ENCODE results near the gene PTAFR. TPM values are rescaled to one million over a fixed set of nuclear protein-coding genes. Genes with fewer than 3 reads are reported as not detected.

Gene PTAFR
- total RNA-seq, 2 donors from 2014 or later: 0.58 to 0.77 TPM

- TF ChIP-seq, protein P1, sequence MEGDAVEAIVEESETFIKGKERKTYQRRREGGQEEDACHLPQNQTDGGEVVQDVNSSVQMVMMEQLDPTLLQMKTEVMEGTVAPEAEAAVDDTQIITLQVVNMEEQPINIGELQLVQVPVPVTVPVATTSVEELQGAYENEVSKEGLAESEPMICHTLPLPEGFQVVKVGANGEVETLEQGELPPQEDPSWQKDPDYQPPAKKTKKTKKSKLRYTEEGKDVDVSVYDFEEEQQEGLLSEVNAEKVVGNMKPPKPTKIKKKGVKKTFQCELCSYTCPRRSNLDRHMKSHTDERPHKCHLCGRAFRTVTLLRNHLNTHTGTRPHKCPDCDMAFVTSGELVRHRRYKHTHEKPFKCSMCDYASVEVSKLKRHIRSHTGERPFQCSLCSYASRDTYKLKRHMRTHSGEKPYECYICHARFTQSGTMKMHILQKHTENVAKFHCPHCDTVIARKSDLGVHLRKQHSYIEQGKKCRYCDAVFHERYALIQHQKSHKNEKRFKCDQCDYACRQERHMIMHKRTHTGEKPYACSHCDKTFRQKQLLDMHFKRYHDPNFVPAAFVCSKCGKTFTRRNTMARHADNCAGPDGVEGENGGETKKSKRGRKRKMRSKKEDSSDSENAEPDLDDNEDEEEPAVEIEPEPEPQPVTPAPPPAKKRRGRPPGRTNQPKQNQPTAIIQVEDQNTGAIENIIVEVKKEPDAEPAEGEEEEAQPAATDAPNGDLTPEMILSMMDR (conservative IDR thresholded peaks at IDR 0.05): no peak
- no peak for DNase-seq
- Mint-ChIP-seq H3K27me3 (ENCODE audit: insufficient read depth) (peaks cover 6% of the 10 kb centered on the region), H3K36me3 (ENCODE audit: low read depth) (no peaks in the 10 kb centered on the region), H3K4me3 (no peak overlapping the region), H3K9me3 (peaks cover 14% of the 10 kb centered on the region), H3K27ac (no peak overlapping the region), H3K4me1 (no peaks in the 10 kb centered on the region)
- Histone ChIP-seq H3K4me1 (ENCODE audit: control insufficient read depth, insufficient read depth, low read length) (no peaks in the 10 kb centered on the region), H3K36me3 (ENCODE audit: control insufficient read depth, insufficient read depth, low read length) (no peaks in the 10 kb centered on the region), H3K9ac (ENCODE audit: extremely low read depth, low read length, poor library complexity, severe bottlenecking) (no peak overlapping the region), H3K27me3 (ENCODE audit: control insufficient read depth, insufficient read depth, low read length, poor library complexity, severe bottlenecking) (no peaks in the 10 kb centered on the region), H3K27ac (ENCODE audit: low read depth, low read length) (no peak overlapping the region), H3K4me3 (ENCODE audit: low read length) (no peak overlapping the region), H3K9me3 (ENCODE audit: control insufficient read depth, low read length) (peaks cover 6% of the 10 kb centered on the region)
- WGBS, 2 experiments (ENCODE audit: insufficient coverage in 1 of 2, insufficient read length in 1 of 2): 95 to 97% methylated on average over 5 to 6 of the region's 6 CpGs
Observed at GRCh38 chr1:28130901-28131300, 45.6 kb downstream of the PTAFR start.

DNA sequence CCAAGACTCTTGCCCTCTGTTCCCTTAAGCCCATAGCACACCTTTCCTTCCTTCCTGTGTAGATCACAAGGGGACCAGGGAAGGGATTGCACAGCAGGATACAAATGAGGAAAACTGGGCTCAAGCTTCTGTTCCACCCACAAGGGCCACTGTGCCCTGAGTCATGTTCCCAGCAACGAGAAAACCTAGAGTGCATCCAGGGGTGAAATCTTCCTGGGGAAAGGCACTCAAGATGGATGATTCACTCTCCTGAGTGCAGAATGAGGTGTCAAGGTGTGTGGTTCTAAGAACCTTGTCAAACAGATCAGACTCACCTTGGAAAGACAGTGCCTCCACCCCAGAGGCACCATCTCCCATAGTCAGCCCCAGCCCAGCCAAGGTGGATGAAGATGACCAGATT, 47.3 kb downstream of the PTAFR start:
- H3K9me3 Mint-ChIP-seq: peaks cover 8% of the 10 kb centered on the region
- H3K36me3 ChIP-seq (ENCODE audit: control insufficient read depth, insufficient read depth, low read length): no peaks in the 10 kb centered on the region
- no peak overlapping the region for H3K4me3 ChIP-seq (ENCODE audit: low read length)
- H3K4me3 Mint-ChIP-seq: no peak overlapping the region
- H3K27ac ChIP-seq (ENCODE audit: low read depth, low read length): no peak overlapping the region
- H3K27me3 ChIP-seq (ENCODE audit: control insufficient read depth, insufficient read depth, low read length, poor library complexity, severe bottlenecking): no peaks in the 10 kb centered on the region
- peaks cover 6% of the 10 kb centered on the region for H3K27me3 Mint-ChIP-seq (ENCODE audit: insufficient read depth)
- H3K4me1 ChIP-seq (ENCODE audit: control insufficient read depth, insufficient read depth, low read length): no peaks in the 10 kb centered on the region
- TF ChIP-seq, protein P1 (conservative IDR thresholded peaks at IDR 0.05): no peak
- peaks cover 6% of the 10 kb centered on the region for H3K9me3 ChIP-seq (ENCODE audit: control insufficient read depth, low read length)
- WGBS, 2 experiments (ENCODE audit: insufficient coverage in 1 of 2, insufficient read length in 1 of 2): 72% methylated on average over 1 of the region's 1 CpG; no CpG with 5 or more reads in 1 of the 2 experiments
- no peaks in the 10 kb centered on the region for H3K4me1 Mint-ChIP-seq
- no peak overlapping the region for H3K9ac ChIP-seq (ENCODE audit: extremely low read depth, low read length, poor library complexity, severe bottlenecking)
- no peaks in the 10 kb centered on the region for H3K36me3 Mint-ChIP-seq (ENCODE audit: low read depth)
- no peak overlapping the region for H3K27ac Mint-ChIP-seq
- no peak for DNase-seq

DNA sequence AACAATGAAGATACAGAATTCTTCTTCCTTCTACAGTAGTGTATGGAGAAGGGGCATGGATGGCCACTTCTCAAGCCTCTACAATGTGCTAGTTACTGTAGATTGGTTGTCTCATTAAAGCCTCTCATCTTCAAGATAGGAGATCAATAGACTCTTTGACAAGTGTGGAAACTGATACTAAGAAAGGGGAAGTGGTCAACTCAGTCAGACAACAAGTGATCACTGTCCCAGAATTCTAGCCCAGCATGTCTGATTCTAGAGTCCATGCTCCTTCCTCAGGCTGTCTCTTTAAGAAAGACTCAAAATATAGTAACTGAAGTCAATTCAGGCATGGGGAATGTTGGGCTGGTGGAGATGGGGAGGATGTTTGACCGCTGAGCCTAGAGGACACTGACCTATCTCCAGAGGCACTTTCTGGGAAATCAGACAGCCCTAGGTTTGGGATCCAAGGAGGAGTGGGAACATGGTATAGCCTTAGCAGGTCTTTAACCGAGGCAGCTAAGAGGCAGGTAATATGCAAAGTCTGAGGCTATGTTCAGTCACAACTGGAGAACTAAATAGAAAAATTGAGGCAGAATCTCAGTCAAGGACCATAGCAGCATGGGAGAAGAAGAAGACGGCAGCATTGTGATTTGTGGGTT, 48.8 kb downstream of the PTAFR start:
- H3K27me3 ChIP-seq (ENCODE audit: control insufficient read depth, insufficient read depth, low read length, poor library complexity, severe bottlenecking): no peaks in the 10 kb centered on the region
- TF ChIP-seq, protein P1 (conservative IDR thresholded peaks at IDR 0.05): no peak
- H3K36me3 ChIP-seq (ENCODE audit: control insufficient read depth, insufficient read depth, low read length): no peaks in the 10 kb centered on the region
- no peak overlapping the region for H3K9ac ChIP-seq (ENCODE audit: extremely low read depth, low read length, poor library complexity, severe bottlenecking)
- no peaks in the 10 kb centered on the region for H3K9me3 ChIP-seq (ENCODE audit: control insufficient read depth, low read length)
- DNase-seq: no peak
- H3K27me3 Mint-ChIP-seq (ENCODE audit: insufficient read depth): peaks cover 4% of the 10 kb centered on the region
- H3K4me3 ChIP-seq (ENCODE audit: low read length): no peak overlapping the region
- no peaks in the 10 kb centered on the region for H3K4me1 Mint-ChIP-seq
- H3K4me3 Mint-ChIP-seq: no peak overlapping the region
- no peaks in the 10 kb centered on the region for H3K36me3 Mint-ChIP-seq (ENCODE audit: low read depth)
- no peak overlapping the region for H3K27ac Mint-ChIP-seq
- H3K27ac ChIP-seq (ENCODE audit: low read depth, low read length): no peak overlapping the region
- WGBS, 2 experiments (ENCODE audit: insufficient coverage in 1 of 2, insufficient read length in 1 of 2): 79 to 87% methylated on average over 2 to 3 of the region's 3 CpGs
- no peaks in the 10 kb centered on the region for H3K9me3 Mint-ChIP-seq
- no peaks in the 10 kb centered on the region for H3K4me1 ChIP-seq (ENCODE audit: control insufficient read depth, insufficient read depth, low read length)

Data from endodermal cell (in vitro differentiated cells).